Omental fat pad (tissue), 4 donors: ENCODE data around the gene EDNRB. TPM values are rescaled to one million over a fixed set of nuclear protein-coding genes. Genes with fewer than 3 reads are reported as not detected.
"Not testable (repeated sequence)": the region's sequence is repeated elsewhere in the genome, so short reads cannot be mapped to it uniquely, and the experiment has no call there.

Experiments used
- ATAC-seq: fragments of 150-250 bp; one replicate; pipeline ENCODE4 v1.9.1; 2016; ENCODE audit warnings: mild to moderate bottlenecking, moderate library complexity; ENCODE audit not compliant: low FRiP score
- DNase-seq: peaks from one replicate; pipeline ENCODE4 v3.0.0-alpha.2; 2019; ENCODE audit warnings: low spot score
- CTCF ChIP-seq, 3 donors: fragments of 450-650 bp; IDR thresholded peaks; one replicate each; pipeline ENCODE4 v1.5.1; 2016 to 2017; ENCODE audit warnings: antibody characterized with exemption in 3 of 3, mild to moderate bottlenecking in 3 of 3, moderate library complexity in 2 of 3
- small RNA-seq: library from RNA; depleted of rRNA; stranded (forward); fragments of <200 nt; gene quantifications from one replicate; pipeline ENCODE3, GENCODE V24; 2016
- total RNA-seq, 4 donors: library from RNA; depleted of rRNA; stranded (reverse); fragments of >200 nt; gene quantifications; one replicate each; pipeline ENCODE4 v1.1.0, GENCODE V29; 2016

The EDNRB gene
- total RNA-seq, 4 donors from 2014 or later: 90.2 to 235 (median 184) TPM

- no peak for ATAC-seq
- DNase-seq: no peak
- TF ChIP-seq CTCF (IDR thresholded peaks at IDR 0.05): no peak
These were observed 61.0 kb downstream of the EDNRB start for GRCh38 chr13:77857531-77858209.

GRCh38 chr13:77853703-77854102, 64.9 kb downstream of the EDNRB start:
- DNase-seq (no peak), ATAC-seq (no peak)
- no peak for TF ChIP-seq CTCF (IDR thresholded peaks at IDR 0.05)

GRCh38 chr13:77848050-77848449, 70.6 kb downstream of the EDNRB start:
- DNase-seq, ATAC-seq: not testable (repeated sequence)

GRCh38 chr13:77846173-77846572, 72.5 kb downstream of the EDNRB start:
- no peak for DNase-seq
- TF ChIP-seq CTCF (IDR thresholded peaks at IDR 0.05): no peak
- ATAC-seq: no peak

Small RNAs within 50 kb of the gene (small RNA-seq; reads per million reads assigned to genes)
- gene RN7SL810P: not detected

Other genes starting within 250 kb of the EDNRB start
- 1 to 10 TPM; 1.3 to 9.8 (median 4.9) TPM for gene SLAIN1, start 221.1 kb downstream of the EDNRB start, total RNA-seq